A549 (cell line): ENCODE data around the gene IKZF3.

ENCODE experiments used
- BCL3 ChIP-seq: fragments of >200 bp; sonication (Bioruptor Twin); formaldehyde crosslinking; IDR thresholded peaks from 3 replicates; pipeline ENCODE4 v1.6.1; 2016
- EHMT2 ChIP-seq: fragments of 200-600 bp; sonication (generic); IDR thresholded peaks from 2 replicates; pipeline ENCODE4 v1.6.1; 2016; ENCODE audit warnings: antibody characterized with exemption, low read depth, mild to moderate bottlenecking, moderate library complexity
- EP300 ChIP-seq, 2 experiments: fragments of >200 bp; sonication (Bioruptor Twin); formaldehyde crosslinking; IDR thresholded peaks; 2 replicates in 1 of 2; 3 replicates in 1 of 2; pipeline ENCODE4 v1.6.1; 2016 to 2017
- FOSL2 ChIP-seq, 2 experiments: fragments of 450-650 bp in 1 of 2; fragments of >200 bp in 1 of 2; sonication (Bioruptor Twin) in 1 of 2; formaldehyde crosslinking; IDR thresholded peaks; 2 replicates each; pipeline versions ENCODE4 v1.5.0 to v1.6.1; 2016 to 2020; ENCODE audit warnings: mild to moderate bottlenecking in 1 of 2, moderate library complexity in 1 of 2
- HDAC2 ChIP-seq: fragments of 200-600 bp; sonication (generic); IDR thresholded peaks from 2 replicates; pipeline ENCODE4 v1.6.1; 2016
- KDM5A ChIP-seq: fragments of 200-600 bp; sonication (generic); IDR thresholded peaks from 2 replicates; pipeline ENCODE4 v1.6.1; 2016; ENCODE audit warnings: antibody characterized with exemption, mild to moderate bottlenecking
- POLR2A ChIP-seq: IDR thresholded peaks from 2 replicates; pipeline ENCODE4 v1.6.1; 2012; ENCODE audit warnings: mild to moderate bottlenecking, low read length
- RCOR1 ChIP-seq: fragments of 150-350 bp; IDR thresholded peaks from 2 replicates; pipeline ENCODE4 v1.6.1; 2014; ENCODE audit warnings: antibody characterized with exemption, low read length, low read depth
- RFX5 ChIP-seq: fragments of 450-650 bp; IDR thresholded peaks from 2 replicates; pipeline ENCODE4 v1.7.1; 2014; ENCODE audit warnings: antibody characterized with exemption, mild to moderate bottlenecking, moderate library complexity
- TP53 ChIP-seq: fragments of 250-450 bp; sonication (Bioruptor Pico); IDR thresholded peaks from 2 replicates; pipeline ENCODE4 v1.5.0; 2021; ENCODE audit warnings: mild to moderate bottlenecking, moderate library complexity
- TF ChIP-seq, protein P1 (sequence below): fragments of >200 bp; sonication (Bioruptor Twin); formaldehyde crosslinking; IDR thresholded peaks from 3 replicates; pipeline ENCODE4 v1.5.1; 2016
- TF ChIP-seq, protein P2 (sequence below): fragments of 200-600 bp; sonication (generic); IDR thresholded peaks from 2 replicates; pipeline ENCODE4 v1.6.1; 2016; ENCODE audit warnings: antibody characterized with exemption, mild to moderate bottlenecking, moderate library complexity

GRCh38 chr17:39889200-39889599 is 25.1 kb upstream of the IKZF3 start:
- TF ChIP-seq HDAC2 (no peak), POLR2A (no peak), TP53 (CRISPR knock-in tag) (no peak), EHMT2 (no peak), EP300 (IDR thresholded peaks at IDR 0.05) (no peak), KDM5A (no peak), RCOR1 (no peak), BCL3 (no peak), FOSL2 (IDR thresholded peaks at IDR 0.05) (no peak), FOSL2 (CRISPR knock-in tag; IDR thresholded peaks at IDR 0.05) (no peak), RFX5 (no peak)
- TF ChIP-seq, protein P1, sequence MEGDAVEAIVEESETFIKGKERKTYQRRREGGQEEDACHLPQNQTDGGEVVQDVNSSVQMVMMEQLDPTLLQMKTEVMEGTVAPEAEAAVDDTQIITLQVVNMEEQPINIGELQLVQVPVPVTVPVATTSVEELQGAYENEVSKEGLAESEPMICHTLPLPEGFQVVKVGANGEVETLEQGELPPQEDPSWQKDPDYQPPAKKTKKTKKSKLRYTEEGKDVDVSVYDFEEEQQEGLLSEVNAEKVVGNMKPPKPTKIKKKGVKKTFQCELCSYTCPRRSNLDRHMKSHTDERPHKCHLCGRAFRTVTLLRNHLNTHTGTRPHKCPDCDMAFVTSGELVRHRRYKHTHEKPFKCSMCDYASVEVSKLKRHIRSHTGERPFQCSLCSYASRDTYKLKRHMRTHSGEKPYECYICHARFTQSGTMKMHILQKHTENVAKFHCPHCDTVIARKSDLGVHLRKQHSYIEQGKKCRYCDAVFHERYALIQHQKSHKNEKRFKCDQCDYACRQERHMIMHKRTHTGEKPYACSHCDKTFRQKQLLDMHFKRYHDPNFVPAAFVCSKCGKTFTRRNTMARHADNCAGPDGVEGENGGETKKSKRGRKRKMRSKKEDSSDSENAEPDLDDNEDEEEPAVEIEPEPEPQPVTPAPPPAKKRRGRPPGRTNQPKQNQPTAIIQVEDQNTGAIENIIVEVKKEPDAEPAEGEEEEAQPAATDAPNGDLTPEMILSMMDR = no peak
- TF ChIP-seq, protein P2, sequence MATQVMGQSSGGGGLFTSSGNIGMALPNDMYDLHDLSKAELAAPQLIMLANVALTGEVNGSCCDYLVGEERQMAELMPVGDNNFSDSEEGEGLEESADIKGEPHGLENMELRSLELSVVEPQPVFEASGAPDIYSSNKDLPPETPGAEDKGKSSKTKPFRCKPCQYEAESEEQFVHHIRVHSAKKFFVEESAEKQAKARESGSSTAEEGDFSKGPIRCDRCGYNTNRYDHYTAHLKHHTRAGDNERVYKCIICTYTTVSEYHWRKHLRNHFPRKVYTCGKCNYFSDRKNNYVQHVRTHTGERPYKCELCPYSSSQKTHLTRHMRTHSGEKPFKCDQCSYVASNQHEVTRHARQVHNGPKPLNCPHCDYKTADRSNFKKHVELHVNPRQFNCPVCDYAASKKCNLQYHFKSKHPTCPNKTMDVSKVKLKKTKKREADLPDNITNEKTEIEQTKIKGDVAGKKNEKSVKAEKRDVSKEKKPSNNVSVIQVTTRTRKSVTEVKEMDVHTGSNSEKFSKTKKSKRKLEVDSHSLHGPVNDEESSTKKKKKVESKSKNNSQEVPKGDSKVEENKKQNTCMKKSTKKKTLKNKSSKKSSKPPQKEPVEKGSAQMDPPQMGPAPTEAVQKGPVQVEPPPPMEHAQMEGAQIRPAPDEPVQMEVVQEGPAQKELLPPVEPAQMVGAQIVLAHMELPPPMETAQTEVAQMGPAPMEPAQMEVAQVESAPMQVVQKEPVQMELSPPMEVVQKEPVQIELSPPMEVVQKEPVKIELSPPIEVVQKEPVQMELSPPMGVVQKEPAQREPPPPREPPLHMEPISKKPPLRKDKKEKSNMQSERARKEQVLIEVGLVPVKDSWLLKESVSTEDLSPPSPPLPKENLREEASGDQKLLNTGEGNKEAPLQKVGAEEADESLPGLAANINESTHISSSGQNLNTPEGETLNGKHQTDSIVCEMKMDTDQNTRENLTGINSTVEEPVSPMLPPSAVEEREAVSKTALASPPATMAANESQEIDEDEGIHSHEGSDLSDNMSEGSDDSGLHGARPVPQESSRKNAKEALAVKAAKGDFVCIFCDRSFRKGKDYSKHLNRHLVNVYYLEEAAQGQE = no peak
